Pulmonary artery endothelial cell (primary cell): ENCODE measurements around the gene CAMTA1. TPM values are rescaled to one million over a fixed set of nuclear protein-coding genes. Genes with fewer than 3 reads are reported as not detected.
"Not testable (repeated sequence)": the region's sequence is repeated elsewhere in the genome, so short reads cannot be mapped to it uniquely, and the experiment has no call there.

Source experiments
- DNase-seq: peaks from one replicate; pipeline ENCODE4 v3.0.0-alpha.2; 2011; ENCODE audit warnings: low read depth, low spot score
- total RNA-seq: library from RNA; depleted of rRNA; stranded (reverse); fragments of >200 nt; gene quantifications from 2 replicates; pipeline ENCODE4 v1.2.3, GENCODE V29; 2014

Gene CAMTA1
- total RNA-seq, 1 donor from 2014 or later, result 54.0 TPM

DNA sequence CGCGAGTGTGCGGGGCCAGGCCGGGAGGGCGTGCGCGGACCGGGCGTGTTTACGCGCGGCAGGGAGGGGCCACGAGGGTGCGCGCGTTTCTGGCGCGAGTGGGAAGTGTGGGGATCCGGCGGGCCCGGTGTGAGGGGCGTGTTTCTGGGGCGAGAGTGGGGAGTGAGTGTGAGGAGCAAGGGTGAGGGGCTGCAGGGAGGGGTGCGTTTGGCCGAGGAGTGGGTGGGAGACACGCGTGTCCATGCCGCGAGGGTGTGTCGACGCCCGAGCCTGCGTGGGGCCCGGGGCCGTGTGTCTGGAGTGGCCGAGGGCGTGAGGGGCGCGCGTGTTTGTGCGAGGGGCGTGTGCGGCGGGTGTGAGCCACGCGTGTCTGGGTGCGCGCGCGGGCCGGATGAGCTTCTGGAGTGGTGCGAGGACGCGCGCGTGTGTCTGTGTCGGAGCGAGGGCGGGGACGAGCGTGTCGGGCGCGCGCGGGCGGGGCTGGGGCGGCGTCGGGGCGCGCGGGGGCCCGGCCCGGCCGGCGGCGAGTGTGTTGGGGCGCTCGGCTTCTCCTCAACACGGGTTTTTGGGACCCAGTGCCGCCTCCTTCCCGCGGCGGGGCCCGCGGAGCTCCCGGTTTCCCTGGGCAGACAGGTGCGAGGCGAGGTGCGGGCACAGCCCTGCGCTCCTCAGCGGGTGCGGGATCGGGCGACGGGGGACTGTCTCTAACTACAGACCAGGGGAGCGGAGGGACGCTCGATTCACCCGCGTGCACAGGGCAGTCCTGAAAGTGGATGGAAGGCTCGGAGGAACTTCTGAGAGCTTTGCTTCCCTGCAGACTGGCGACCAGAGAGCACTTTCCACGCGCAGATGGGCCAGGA lies 920.0 kb downstream of the CAMTA1 start:
- no peak for DNase-seq

DNA sequence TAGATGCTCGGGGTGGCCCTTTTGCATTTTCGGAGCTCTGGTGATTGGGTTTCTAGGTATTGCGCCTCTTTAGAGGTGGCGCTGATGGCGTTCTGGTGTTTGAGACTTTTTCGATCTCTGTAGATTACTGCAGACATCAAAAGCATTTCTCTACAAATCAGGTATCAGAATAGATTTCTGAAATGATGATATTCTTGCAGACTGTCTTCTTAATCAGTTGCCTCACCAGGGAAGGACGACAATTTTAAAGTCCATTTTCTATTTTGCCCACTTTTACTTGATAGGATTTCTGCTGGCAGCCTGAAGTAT lies 920.6 kb downstream of the CAMTA1 start:
- no peak for DNase-seq

DNA sequence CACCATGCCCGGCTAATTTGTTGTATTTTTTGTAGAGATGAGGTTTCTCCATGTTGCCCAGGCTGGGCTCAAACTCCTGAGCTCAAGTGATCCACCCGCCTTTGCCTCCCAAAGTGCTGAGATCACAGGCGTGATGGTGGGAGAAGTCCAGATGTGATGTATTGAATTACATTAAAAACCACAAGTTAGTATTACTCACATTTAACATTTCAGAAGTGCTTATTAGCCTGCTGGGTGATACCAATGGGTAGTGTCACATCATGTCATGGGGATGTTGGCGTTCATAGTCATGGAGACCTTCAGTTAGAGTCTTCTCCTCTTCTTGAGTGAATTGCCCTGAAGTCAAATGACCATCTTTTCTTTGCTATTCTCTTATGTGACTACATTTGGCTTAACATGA lies 922.3 kb downstream of the CAMTA1 start:
- DNase-seq, result no peak

DNA sequence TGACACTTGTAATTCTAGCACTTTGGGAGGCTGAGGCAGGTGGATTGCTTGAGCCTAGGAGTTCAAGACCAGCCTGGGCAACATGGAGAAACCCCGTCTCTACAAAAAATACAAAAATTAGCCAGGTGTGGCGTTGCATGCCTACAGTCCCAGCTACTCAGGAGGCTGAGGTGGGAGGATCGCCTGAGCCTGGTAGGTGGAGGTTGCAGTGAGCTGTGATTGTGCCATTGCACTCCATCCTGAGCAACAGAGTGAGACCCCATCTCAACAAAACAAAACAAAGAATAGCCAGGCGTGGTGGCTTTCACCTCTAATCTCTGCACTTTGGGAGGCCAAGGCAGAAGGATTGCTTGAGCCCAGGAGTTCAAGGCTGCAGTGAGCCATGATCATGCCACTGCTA lies 922.8 kb downstream of the CAMTA1 start:
- not testable (repeated sequence) for DNase-seq

DNA sequence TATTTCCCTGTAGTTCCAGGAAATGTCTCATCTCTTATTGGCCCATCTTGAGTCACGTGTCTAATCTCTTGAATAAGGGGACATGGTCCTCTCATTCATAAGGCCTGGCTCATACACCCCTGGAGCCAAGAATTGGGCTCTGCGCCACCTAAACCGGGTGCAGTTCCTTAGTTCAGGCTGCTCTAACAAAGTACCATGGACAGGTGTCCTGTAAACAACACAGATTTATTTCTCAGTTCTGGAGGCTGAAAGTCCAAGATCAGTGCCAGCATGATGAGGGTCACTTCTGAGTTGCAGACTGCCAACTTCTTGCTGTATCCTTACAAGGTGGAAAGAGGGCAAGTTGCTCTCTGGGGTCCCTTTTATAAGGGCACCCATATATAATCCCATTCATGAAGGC lies 925.6 kb downstream of the CAMTA1 start:
- no peak for DNase-seq

DNA sequence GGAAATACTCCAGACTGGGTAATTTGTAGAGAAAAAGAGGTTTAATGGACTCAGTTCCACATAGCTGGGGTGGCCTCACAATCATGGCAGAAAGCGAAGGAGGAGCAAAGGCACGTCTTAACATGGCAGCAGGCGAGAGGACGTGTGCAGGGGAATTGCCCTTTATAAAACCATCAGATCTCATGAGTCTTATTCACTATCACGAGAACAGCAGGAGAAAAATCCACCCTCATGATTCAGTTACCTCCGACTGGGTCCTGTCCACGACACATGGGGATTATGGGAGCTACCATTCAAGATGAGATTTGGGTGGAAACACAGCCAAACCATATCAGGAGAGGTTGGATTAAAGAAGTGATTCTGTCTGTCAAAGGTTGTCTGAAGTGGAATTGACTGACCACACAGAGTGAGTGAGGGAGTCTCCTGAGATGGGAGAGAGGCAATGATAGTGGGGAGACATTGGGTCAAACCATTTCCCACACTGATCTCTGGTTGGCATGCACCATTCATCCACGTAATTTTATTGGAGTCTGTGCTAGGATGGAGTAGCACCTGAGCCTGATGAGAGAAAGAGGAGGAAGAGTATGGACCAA lies 927.6 kb downstream of the CAMTA1 start:
- DNase-seq, result no peak

DNA sequence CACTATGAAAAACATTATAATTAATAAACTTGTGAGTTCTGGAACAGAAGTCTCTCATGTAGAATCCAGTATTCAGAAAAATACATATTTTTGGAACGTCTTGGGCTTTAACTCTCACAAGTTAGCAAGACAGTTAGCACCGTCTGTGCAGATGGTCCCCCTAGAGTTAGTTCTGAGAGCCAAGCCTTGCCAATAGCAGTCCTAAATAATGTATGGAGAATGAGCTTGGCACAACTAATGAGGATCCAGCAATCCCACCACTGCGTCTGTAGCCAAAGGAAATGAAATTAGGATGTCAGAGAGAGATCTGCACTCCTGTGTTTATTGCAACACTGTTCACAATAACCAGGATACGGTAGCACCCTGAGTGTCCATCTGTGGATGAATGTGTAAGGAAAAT lies 931.3 kb downstream of the CAMTA1 start:
- DNase-seq, result no peak

DNA sequence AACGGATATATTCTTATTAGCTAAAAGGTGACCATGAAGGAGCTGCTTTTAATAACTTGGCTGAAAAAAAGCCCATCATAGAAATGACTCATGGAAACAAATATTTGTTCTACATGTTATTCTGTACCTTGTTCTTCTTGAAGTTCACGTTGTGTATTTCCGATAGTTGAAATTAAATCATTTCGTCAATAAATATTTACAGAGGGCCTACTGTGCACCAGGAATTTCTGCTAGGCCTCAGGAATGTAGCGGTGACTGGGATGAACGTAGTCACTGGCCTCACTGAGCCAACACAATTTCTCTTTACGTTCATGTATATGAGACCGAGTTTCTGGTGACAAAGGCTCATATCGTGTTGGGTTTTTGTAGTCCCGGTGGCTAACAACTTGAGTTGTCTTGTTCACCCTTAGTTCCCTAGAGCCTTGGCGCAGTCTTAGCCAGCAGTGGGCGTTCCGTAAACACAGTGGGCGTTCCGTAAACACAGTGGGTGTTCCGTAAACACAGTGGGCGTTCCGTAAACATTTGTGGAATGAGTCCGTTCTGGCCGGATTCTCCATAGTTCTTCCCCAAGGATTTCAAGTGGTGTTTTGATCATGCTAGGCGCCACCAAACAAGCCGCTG lies 932.6 kb downstream of the CAMTA1 start:
- no peak for DNase-seq

DNA sequence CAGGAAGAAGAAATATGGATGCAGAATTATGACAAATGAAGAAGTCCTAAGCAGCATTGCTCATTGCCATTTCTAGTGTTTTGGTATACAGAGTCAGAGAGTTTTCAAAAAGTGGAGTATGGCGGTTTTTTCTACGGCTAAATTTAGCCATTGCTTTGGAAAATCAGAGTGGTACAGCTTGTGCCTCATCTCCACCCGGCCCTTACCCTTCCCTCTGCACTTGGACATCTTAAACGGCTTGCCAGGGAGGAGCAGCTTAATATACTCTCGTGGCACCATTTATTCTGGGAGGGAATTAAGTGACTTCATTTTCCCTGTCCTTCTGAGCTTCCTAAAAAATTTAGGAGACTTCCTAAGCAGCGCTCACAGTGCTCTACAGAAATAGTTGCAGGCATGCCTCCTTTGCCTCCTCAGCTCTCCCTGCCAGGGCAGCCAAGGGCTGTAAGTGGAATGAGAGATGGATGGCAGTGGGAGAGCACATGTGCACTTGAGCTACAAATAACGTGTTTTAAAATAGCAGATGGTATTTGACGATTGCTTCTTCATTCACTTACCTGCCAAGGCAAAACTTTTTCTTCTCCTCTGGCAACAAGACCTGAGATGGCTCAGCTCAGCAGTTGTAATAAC lies 934.3 kb downstream of the CAMTA1 start:
- DNase-seq, result no peak

DNA sequence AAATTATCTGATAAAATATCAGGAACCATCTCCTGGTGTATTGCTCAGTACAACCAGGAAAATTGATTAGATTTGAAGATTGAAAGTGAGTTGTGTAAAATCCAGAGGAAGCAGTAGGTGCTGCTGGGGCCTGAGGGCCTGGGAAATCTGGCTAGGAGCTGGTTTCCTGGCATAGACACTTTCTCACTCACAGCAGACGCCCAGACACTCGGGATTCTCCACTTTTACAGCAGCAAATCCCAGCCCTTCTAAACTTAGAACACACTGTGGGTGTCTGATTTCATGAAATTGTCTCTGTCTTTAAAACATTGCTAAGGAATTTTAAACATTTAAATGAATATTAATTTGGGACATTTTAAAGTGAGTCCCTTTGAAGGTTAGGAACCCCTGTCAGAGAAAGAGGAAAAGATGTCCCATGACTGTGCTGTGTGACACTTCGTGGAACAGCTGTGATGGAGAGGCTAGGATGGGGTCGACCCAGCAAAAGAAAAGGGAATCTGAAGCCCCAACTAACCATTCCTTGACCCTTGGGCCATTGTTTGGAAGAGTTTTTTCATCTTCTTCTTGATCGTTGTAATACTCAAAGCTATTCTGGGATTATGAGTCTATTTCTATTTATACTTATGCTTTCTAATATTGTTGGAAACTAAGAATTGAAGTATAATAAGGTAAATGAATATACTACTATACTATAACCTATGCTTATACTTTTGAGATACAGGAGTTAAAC lies 936.9 kb downstream of the CAMTA1 start:
- DNase-seq, result no peak

DNA sequence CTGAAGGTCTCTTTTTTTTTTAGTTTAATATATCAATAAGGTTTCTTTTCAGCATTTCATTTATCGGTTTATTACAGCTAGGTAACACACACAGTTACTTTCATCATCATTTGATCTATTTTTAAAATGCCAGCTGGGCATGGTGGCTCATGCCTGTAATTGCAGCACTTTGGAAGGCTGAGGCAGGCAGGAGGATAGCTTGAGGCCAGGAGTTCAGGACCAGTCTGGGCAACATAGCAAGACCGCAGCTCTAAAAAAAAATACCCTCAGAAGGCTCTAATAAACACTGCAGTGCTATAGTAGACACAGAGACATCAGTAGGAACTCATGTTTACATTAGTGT lies 937.4 kb downstream of the CAMTA1 start:
- no peak for DNase-seq

DNA sequence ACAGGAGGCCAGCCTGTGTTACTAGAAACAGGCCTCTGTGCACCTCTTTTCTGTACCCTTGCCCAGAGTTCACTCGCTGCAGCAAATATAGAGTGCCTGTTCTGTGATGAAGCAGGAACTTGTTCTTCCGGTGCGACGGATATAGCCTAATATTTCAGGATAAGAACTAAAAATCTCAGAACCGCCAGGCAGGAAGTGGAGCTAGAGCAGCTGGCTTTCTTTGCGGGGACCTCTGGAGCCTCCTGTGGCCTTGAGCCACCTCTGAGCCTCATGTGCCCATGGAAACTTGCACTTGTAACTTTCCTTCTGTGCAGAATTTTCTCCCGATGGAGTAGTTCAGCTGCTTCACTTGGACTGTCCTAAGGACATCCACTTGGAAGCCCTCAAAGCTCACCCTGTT lies 941.4 kb downstream of the CAMTA1 start:
- DNase-seq, result no peak

DNA sequence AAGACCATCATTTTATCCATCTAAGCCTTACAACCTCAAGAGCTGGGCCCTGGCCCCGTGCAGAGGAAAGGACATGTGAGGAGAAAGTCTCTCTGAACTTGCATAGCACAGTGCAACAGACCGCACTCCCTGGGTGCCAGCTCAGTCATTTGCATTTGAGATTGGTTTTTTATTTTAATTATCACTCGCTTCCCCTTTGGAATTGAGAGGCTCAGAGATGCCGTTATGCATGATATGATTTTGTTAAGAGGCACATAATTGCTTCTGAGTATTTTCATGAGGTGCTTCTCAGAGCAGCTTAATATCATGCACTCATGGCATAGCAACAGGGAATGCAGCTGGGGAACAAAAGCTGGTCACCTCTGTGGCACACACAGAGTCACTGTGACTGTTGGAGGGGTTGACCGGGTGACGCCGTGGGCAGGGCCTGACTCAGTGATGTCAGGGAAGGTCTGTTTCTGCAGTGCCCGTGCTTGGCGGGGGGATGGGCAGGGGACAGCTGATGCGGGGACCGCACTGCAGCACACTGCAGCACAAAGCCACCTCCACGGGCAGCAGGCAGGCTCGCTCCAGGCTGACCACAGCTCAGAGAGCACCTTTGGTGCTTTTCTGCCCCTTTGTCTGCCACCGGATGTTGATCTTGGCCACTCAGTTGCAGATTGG lies 942.7 kb downstream of the CAMTA1 start:
- DNase-seq, result no peak

DNA sequence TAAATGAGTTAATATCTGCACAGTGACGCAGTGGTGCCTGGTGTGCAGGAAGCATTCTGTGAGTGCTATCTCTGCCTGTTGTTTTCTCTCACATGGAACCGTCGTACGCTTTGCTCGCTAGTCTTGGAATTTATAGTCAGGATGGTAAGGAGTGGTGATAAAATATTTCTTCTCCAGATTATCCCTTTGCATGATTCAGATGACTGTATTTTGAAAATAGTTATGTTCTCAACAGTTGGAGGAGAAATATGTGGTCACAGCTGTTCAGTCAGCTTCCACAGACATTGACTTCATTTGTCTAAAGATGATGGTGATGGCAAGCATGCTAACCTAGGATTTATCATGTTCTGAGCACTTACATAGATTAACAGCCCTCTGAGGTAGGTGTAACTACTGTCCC lies 944.5 kb downstream of the CAMTA1 start:
- no peak for DNase-seq

DNA sequence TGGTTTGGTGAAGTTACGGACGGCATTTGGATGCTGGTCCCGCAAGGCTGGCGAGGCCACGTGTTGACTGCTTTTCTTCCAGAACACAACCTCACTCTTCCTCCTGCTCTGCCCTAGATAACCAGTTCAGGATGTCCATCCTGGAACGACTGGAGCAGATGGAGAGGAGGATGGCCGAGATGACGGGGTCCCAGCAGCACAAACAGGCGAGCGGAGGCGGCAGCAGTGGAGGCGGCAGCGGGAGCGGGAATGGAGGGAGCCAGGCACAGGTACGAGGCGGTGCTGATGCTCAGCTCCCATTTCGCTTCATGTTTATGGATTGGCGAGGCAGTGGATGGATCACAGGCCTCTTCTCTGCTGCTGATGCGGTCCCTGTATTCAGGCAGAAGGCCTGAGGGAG lies 947.1 kb downstream of the CAMTA1 start:
- no peak for DNase-seq

DNA sequence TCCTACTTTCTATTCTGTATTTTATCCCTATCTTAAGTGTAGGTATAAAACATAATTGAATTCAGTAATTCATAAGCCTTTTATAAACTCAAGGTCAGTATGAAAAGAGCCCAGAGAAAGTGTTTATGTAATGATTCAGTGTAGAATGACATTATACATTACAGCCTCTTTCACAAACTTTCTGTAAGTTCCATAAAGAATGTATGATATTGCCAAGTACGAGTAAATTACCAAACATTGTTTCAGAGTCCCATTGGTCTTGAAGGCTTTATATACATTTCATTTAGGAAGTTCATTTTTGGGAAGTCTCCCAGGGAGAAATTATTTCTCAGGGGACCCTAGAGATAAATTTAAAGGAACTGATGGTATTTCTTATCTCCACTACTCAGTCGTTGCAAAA lies 948.0 kb downstream of the CAMTA1 start:
- DNase-seq, result no peak

DNA sequence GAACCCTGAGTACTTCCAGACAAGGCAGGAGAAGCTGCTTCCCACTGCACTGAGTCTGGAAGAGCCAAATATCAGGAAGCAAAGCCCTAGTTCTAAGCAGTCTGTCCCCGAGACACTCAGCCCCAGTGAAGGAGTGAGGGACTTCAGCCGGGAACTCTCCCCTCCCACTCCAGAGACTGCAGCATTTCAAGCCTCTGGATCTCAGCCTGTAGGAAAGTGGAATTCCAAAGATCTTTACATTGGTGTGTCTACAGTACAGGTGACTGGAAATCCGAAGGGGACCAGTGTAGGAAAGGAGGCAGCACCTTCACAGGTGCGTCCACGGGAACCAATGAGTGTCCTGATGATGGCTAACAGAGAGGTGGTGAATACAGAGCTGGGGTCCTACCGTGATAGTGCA lies 952.8 kb downstream of the CAMTA1 start:
- no peak for DNase-seq

DNA sequence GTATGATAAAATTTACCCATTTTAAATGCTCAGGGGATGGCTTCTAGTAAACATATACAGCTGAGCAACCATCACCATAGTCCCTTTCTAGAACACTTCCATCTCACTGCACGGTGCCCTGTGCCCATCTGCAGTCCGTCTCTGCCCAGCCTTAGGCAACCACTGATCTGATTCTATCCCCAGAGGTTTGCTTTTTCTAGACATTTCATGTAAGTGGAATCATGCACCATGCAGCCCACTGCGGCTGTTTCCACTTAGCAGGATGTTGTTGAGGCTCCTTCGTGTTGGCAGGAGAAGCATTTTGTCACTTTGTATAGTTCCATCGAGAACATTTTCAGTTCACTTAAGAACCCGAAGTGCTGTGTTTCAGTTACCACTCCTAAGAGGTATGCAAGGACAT lies 958.1 kb downstream of the CAMTA1 start:
- DNase-seq, result no peak

DNA sequence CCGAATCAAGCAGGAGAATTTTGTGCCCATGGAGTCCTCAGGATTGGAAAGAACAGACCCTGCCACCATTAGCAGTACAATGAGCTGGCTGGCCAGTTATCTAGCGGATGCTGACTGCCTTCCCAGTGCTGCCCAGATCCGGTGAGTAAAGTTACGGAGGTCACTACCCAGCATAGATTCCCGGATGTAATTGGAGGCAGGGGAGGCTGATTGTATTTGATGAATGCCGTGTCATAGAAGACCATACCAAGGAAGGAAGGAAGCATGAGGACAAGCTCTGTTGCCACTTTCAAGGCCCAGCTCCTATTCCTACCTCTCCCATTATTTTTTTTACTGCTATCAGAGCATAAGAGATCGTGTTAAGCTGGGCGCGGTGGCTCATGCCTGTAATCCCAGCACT lies 959.6 kb downstream of the CAMTA1 start:
- no peak for DNase-seq

DNA sequence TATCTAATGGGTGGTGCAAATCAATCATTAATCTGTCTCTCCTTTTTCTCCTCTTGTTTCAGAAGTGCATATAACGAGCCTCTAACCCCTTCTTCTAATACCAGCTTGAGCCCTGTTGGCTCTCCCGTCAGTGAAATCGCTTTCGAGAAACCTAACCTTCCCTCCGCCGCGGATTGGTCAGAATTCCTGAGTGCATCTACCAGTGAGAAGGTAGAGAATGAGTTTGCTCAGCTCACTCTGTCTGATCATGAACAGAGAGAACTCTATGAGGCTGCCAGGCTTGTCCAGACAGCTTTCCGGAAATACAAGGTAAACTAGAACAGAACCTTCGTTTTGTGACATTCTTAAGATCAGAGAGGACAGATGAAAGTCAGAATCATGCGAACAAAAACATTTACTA lies 960.5 kb downstream of the CAMTA1 start:
- no peak for DNase-seq

DNA sequence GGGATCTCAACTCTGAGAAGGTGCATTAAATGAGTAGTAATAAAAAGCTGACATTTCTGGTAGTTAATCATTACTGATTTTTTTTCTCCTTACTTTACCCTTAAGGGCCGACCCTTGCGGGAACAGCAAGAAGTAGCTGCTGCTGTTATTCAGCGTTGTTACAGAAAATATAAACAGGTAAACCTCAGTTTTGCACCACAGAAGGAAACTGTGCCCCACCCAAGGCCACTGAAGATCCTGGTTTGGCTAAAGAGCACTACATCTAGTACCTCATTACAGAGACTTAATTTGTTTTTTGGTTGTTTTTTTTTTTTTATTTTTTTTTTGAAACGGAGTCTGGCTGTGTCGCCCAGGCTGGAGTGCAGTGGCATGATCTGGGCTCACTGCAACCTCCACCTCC lies 962.4 kb downstream of the CAMTA1 start:
- DNase-seq, result no peak
